Measurements from ENCODE around the gene SNAP47. TPM values are rescaled to one million over a fixed set of nuclear protein-coding genes. Genes with fewer than 3 reads are reported as not detected.

SNAP47 gene
- total RNA-seq, 4 donors from 2014 or later = 25.2 to 41.9 (median 34.7) TPM

- TF ChIP-seq CTCF (IDR thresholded peaks at IDR 0.05) = no peak
- TF ChIP-seq POLR2A (IDR thresholded peaks at IDR 0.05) = no peak
- WGBS, 2 donors = 78 to 79% methylated on average over 6 of the region's 6 CpGs
- DNase-seq (ENCODE audit: low spot score in 2 of 2) = no peak
- intact Hi-C loops (cut with DNase I; ENCODE audit: low total_unique reads) = no loop called here
- H3K4me3 ChIP-seq (ENCODE audit: low read depth, poor library complexity, severe bottlenecking) = no peak overlapping the region
Observed at GRCh38 chr1:227746676-227747075, 11.4 kb downstream of the SNAP47 start.

DNA sequence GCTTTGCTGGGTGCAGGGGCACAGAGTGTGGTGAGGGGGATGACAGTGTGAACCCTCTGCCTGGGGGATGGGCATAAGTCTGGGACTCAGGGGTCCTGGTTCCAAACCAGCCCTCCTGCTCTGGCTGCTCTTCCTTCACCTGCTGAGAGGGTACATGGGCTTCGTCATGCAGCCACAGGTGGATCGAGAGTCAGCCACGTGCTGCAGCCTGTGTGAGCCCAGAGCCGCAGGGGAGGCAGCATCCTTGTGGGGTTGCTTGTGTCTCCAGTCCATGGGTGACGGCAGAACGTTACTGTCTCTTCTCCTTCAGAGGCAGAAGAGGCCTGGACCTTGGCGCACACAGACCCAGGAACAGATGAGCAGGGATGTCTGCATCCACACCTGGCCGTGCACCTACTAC, 12.1 kb downstream of the SNAP47 start:
- TF ChIP-seq POLR2A (IDR thresholded peaks at IDR 0.05) (no peak), CTCF (IDR thresholded peaks at IDR 0.05) (no peak)
- intact Hi-C loops (cut with DNase I; ENCODE audit: low total_unique reads) = no loop called here
- DNase-seq (ENCODE audit: low spot score in 2 of 2) = no peak
- 79 to 89% methylated on average over 7 to 8 of the region's 8 CpGs for WGBS, 2 donors
- no peak overlapping the region for H3K4me3 ChIP-seq (ENCODE audit: low read depth, poor library complexity, severe bottlenecking)

DNA sequence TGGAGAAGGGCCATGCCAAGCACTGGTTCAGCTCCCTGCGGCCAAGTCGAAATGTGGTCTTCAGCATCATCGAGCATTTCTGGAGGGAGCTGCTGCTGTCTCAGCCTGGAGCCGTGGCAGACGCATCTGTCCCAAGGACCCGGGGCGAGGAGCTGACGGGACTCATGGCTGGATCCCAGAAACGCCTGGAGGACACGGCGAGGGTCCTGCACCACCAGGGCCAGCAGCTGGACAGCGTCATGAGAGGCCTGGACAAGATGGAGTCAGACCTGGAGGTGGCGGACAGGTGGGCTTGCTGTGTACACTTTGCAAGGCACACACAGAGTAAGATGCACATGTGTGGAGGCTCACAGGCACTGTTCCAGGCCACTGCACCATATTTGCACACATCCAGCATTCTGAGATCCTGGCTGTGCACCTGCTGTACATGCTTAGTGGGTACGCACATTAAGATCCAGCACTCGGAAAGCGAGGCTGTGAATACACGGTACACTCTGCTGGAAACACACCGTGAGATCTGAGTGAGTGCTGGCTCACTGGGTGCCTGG, 12.8 kb downstream of the SNAP47 start:
- TF ChIP-seq POLR2A (IDR thresholded peaks at IDR 0.05) (no peak), CTCF (IDR thresholded peaks at IDR 0.05) (no peak)
- intact Hi-C loops (cut with DNase I; ENCODE audit: low total_unique reads) = no loop called here
- no peak overlapping the region for H3K4me3 ChIP-seq (ENCODE audit: low read depth, poor library complexity, severe bottlenecking)
- DNase-seq (ENCODE audit: low spot score in 2 of 2) = no peak
- WGBS, 2 donors = 93 to 95% methylated on average over 13 to 18 of the region's 18 CpGs

DNA sequence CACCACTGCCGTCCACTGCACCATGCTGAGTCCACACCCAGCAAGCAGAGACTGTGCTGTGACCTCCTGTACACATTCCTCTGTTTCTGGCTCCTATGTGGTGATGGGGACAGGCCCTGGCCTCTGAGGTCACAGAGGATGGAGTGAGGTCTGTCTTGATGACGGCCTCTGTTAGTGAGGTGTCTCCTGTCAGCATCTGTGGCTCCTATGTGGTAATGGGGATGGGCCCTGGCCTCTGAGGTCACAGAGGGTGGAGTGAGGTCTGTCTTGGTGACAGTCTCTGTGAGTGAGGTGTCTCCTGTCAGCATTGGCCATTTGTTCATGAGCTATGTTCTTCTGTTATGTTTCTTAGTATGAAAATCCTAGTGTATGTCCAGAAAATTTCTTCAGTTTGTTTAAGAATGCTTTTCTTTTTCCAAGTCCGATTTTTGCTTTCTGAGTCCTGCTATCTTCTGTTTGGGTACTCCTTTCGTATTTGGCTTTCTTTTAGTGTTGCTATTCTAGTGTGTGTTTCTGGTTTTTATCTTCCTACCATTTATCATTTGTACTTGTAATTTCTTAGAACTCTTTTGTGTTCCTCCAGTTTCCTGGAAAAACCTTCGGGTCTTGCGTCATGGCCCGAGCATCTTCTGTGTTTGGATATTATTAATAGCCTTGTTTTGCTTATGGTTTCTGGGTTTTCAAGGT, 13.4 kb downstream of the SNAP47 start:
- no peak overlapping the region for H3K4me3 ChIP-seq (ENCODE audit: low read depth, poor library complexity, severe bottlenecking)
- no peak for TF ChIP-seq POLR2A (IDR thresholded peaks at IDR 0.05)
- TF ChIP-seq CTCF (IDR thresholded peaks at IDR 0.05) = no peak
- 70 to 79% methylated on average over 7 of the region's 7 CpGs for WGBS, 2 donors
- no peak for DNase-seq (ENCODE audit: low spot score in 2 of 2)
- intact Hi-C loops (cut with DNase I; ENCODE audit: low total_unique reads) = no loop called here

GRCh38 chr1:227749225-227749624, 14.0 kb downstream of the SNAP47 start:
- 79 to 94% methylated on average over 7 of the region's 7 CpGs for WGBS, 2 donors
- intact Hi-C loops (cut with DNase I; ENCODE audit: low total_unique reads) = no loop called here
- no peak for DNase-seq (ENCODE audit: low spot score in 2 of 2)
- no peak overlapping the region for H3K4me3 ChIP-seq (ENCODE audit: low read depth, poor library complexity, severe bottlenecking)
- no peak for TF ChIP-seq POLR2A (IDR thresholded peaks at IDR 0.05)
- TF ChIP-seq CTCF (IDR thresholded peaks at IDR 0.05) = no peak

Measured in lower leg skin (tissue), 4 donors.